HG03039 (cell line): ENCODE results near the gene ZNF620.
"Not testable (repeated sequence)": the region's sequence is repeated elsewhere in the genome, so short reads cannot be mapped to it uniquely, and the experiment has no call there.

Source experiments
- ATAC-seq: cut with Tn5 transposase; IDR thresholded peaks from one replicate; pipeline ENCODE4 v1.9.1; 2021; ENCODE audit warnings: mild to moderate bottlenecking, moderate library complexity; ENCODE audit not compliant: unreplicated experiment

ZNF620 gene

GRCh38 chr3:40499952-40500351, 5.9 kb upstream of the ZNF620 start:
- no peak for ATAC-seq

DNA sequence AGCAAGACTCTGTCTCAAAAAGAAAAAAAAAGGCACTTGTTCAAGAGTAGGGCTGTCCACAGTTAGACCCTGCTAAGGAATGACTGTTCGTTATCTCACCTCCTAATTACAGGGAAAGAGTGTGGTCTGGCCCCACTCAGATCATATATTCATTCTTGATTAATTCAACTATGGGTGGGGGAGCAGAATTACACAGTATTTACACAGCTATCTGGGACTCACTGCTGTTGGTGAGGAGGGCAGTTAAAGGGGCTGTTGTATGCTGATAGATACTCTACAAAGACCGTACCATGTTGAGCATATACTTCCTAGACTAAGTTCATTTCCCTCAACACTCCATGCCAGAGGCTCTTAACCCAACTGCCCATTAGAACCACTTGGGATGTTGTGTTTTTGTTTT, 3.8 kb upstream of the ZNF620 start:
- ATAC-seq: no peak

DNA sequence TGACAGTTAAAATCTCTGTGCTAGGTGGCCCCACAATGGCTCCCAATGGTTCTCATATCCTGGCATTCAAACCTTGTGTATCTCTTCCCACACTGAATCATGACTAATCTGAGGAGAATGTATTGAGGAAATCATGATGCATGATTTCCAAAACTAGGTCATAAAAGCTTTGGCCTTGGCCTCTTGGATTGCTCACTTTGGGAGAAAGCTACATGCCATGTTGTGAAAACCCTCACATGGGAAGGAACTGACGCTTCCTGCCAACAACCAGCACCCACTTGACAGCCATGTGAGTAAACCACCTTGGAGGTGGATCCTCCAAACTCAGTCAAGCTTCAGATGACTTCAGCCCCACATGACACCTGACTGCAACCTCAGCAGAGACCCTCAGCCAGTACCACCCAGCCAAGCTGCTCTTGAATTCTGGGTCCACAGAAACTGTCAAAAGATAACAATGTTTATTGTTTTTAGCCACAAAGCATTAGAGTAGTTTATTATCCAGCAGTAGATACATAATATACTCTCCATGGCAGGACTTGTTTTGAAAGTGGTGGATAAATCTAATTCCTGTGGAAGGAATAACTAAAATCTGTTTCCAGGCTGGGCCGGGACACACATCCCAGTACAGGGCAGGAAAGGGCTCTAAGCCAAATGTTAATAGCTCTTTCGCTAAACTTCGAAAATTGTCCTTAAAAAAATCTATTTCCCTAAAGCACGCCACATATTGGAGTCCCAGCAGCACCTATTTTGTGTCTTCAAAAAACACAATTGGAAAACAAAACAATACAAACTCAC, 1.0 kb upstream of the ZNF620 start:
- ATAC-seq: no peak

GRCh38 chr3:40511031-40511718, 5.3 kb downstream of the ZNF620 start:
- no peak for ATAC-seq

DNA sequence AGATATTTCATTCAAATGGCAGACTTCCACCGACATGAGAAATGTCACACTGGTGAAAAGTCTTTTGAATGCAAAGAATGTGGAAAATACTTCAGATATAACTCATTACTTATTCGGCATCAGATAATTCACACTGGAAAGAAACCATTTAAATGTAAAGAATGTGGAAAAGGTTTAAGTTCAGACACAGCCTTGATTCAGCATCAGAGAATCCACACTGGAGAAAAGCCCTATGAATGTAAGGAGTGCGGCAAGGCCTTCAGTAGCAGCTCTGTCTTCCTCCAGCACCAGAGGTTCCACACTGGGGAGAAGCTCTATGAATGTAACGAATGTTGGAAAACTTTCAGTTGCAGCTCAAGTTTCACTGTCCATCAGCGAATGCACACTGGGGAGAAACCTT, 10.4 kb downstream of the ZNF620 start:
- ATAC-seq: no peak

DNA sequence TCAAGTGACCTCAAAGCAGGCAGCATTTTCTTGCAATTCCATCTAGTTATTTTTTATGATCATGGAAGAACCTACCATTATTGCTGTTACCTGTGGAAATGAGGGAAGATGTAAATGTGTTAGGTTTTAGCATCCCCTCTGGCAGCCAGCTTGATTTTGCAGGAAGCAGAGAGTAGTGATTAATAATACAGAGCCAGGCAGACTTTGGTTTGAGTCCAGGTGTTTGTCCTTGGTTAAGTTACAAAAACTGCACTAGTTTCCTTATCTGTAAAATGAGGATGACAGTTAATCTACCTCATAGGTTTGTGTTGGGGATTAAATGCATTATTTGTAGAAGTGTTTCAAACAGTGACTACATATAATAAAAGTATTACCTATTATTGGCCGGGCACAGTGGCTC, 12.2 kb downstream of the ZNF620 start:
- ATAC-seq: no peak

- no peak for ATAC-seq
Observed at GRCh38 chr3:40518848-40519247, 13.0 kb downstream of the ZNF620 start.

DNA sequence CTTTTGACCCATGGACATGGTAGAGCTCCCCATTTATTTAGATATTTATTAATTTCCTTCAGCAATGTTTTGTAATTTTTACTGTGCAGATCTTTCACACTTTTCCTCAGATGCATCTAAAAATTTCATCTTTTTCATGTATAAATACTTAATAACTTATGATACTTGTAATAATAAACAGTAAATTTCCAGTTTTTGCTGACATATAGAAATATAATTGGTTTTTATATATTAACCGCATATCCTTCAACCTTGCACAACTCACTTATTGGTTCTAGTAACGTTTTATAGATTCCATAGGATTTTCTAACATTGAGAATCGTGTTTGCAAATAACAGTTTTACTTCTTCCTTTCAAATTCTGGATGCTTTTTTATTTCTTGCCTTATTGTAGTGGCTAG, 15.4 kb downstream of the ZNF620 start:
- ATAC-seq: no peak

- no peak for ATAC-seq
Observed at GRCh38 chr3:40523781-40524180, 17.9 kb downstream of the ZNF620 start.

DNA sequence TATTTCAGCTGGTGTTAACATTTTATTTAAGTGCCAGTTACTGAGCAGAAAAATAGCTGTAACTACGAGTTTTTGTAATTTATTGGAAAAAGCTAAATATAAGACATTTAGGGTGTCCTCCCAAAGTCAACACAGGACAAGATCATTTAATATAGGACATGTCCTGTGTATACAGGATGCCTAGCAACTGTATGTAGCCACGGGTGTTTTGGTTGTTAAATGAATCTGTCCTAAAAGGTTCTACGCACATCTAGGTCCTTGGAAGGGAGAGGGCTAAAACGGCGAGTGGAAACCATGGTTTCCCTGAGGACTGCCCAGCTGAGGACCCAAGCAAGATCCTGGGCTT, 18.4 kb downstream of the ZNF620 start:
- no peak for ATAC-seq

- peak; percentile 98 for ATAC-seq
Observed at GRCh38 chr3:40524568-40525285, 18.9 kb downstream of the ZNF620 start, which contains the start of gene ZNF621. TSS of gene ZNF621 (plus strand) at chr3:40524960. CDS start at chr3:40525841, 881 bp downstream.

DNA sequence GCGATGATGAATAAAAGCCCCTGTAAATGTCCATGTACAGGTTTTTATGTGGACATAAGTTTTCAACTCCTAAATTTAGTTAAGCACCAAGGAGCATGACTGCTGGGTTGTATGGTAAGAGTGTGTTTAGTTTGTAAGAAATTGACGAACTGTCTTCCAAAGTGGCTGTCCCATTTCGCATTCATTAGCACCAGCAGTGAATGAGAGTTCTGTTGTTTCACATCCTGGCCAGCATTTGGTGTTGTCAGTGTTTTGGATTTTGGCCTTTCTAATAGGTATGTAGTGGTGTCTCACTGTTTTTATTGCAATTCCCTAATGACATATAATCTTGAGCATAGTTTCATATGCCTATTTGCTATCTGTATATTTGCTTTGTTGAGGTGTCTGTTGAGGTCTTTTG, 22.6 kb downstream of the ZNF620 start:
- ATAC-seq: no peak

GRCh38 chr3:40532252-40532651, 26.4 kb downstream of the ZNF620 start:
- ATAC-seq: no peak

- ATAC-seq: no peak
Observed at GRCh38 chr3:40534283-40534682, 28.4 kb downstream of the ZNF620 start.

DNA sequence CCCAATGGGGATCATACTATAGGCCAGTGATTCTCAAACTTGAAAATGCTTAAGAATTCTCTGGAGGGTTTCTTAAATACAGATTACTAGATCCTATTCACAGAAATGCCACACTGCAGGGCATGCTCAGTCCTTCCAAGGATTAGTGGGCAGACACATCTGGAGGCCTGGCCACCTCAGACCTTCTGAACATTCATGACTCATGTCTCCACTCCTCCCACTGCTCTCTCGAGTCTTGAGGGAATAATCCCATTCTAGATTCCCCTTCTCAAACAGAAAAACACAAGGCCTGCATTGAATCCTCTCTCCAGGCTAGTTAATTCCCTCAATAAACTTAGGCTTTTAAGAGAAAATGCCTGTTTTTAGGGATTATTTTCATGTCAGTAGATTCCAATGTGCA, 41.0 kb downstream of the ZNF620 start:
- ATAC-seq: no peak

GRCh38 chr3:40550167-40550566, 44.3 kb downstream of the ZNF620 start:
- ATAC-seq: no peak

- ATAC-seq: no peak
Observed at GRCh38 chr3:40557575-40558161, 51.8 kb downstream of the ZNF620 start.

DNA sequence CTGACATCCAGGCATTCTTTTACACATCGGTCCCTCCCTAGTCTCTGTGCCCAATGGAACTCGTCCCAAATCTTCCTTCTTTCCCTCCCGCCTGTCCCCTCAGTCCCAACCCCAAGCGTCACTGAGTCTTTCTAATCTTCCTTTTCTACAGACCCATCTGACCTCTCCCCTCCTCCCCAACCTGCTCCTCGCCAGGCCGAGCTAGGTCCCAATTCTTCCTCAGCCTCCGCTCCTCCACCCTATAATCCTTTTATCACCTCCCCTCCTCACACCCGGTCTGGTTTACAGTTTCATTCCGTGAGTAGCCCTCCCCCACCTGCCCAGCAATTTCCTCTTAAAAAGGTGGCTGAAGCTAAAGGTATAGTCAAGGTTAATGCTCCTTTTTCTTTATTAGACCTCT, 56.6 kb downstream of the ZNF620 start:
- not testable (repeated sequence) for ATAC-seq

GRCh38 chr3:40565629-40566028, 59.8 kb downstream of the ZNF620 start:
- not testable (repeated sequence) for ATAC-seq

DNA sequence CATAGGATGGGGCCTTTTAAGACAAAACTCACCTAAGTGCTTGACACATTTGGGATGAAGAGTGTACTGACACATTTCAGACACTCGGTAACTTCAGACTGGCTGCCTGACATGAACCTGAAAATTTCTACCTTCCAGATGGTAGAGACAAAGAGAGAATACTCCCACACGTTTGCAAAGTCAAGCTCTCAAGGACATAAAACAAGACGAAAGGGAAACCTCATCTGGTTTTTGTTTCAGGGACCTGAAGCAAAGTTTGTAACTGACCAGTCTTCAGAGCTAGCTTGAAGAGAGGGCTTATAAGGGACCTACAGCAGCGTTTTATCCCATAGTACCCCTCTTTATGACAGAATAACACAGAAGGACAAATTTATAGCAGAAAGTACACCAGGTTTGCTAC, 60.9 kb downstream of the ZNF620 start:
- ATAC-seq: no peak
